ENCODE data around the gene PTPRN2. TPM values are rescaled to one million over a fixed set of nuclear protein-coding genes. Genes with fewer than 3 reads are reported as not detected.

PTPRN2 gene
- total and polyA plus RNA-seq, 9 of the 15 experiments (the other 6 are each of a cell fraction or from before 2014, with no cell fraction given), result not detected

DNA sequence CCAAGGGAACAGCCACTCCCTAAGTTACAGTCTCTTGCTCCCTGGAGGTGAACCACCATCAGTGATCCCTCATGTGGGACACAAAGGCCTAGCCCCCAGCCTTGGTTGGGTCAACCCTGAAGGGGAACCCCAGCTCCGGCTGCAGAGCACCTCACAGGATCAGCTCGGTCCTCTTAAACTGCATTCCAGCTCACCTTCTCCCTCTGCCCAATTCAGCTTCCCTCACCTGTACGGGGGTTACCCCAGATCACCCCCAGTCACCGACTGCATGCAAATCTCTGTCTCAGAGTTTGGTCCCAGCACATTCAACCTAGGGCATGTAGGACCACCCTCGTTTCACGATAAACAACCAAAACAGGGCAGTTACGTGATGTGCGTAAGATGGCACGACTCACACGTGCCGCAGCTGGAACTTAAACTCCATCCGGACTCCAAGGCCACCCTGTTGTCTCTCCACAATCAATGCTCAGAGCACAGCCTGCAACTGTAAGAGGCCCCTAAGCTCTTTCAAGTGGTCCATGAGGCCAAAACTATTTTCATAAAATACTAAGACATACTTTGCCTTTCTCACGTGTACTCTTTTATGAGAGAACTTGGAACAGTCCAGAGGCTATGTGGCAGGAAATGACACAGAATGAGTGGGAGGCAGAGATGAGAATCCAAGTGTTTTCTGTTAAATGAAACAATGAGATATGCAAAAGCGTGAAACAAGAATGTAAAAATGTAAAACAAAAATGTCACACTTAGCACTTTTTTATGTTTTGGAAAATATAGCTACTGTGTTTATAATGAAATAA, 285.2 kb downstream of the PTPRN2 start:
- no TSS peak for BruUV-seq (replicated peaks)
- H2AFZ ChIP-seq (ENCODE audit: low read depth, low read length), result no peak overlapping the region
- CTCF ChIA-PET (ENCODE audit: low intra/inter-chr PET ratio), result no interaction called here
- H3K4me2 ChIP-seq (ENCODE audit: insufficient read depth, low read length), result no peak overlapping the region
- H3K4me3 ChIP-seq, result no peak overlapping the region
- H3K9ac ChIP-seq (ENCODE audit: insufficient read depth in 1 of 2, low read depth in 2 of 2, low read length in 2 of 2), result no peak overlapping the region
- no peaks in the 10 kb centered on the region for H3K79me2 ChIP-seq (ENCODE audit: control insufficient read depth, insufficient read depth, low read length)
- in situ Hi-C loops (cut with MboI), result no loop called here
- POLR2A ChIA-PET, result interaction anchor here (0.6 to 1.0 kb wide), 2 partner anchors 16 to 23 kb away, joined by 4 read pairs; no protein-coding TSS in a partner anchor
- no peak for DNase-seq (ENCODE audit: extremely low read depth in 1 of 4, low spot score in 3 of 4)
- no peaks in the 10 kb centered on the region for H4K20me1 ChIP-seq (replicated peaks; ENCODE audit: control insufficient read depth, insufficient read depth, low read length)
- H3K9me3 ChIP-seq (replicated peaks; ENCODE audit: control insufficient read depth, insufficient read depth, low read depth, low read length), result no peaks in the 10 kb centered on the region
- peaks cover 3 to 27% of the 10 kb centered on the region in 2 experiments; a peak in 3 of 5 replicates for H3K27me3 ChIP-seq (ENCODE audit: control insufficient read depth in 2 of 2, insufficient read depth in 2 of 2, low read length in 2 of 2)
- intact Hi-C loops (cut with micrococcal nuclease), result no loop called here
- no peak for FAIRE-seq
- 2% methylated on average over 14 of the region's 14 CpGs for WGBS (ENCODE audit: insufficient coverage, low coverage, missing lambda C conversion rate)
- no peak overlapping the region for H3K27ac ChIP-seq (ENCODE audit: extremely low read depth, low read depth, low read length)
- H3K4me1 ChIP-seq (replicated peaks in 1 of 2; ENCODE audit: control insufficient read depth in 2 of 2, insufficient read depth in 2 of 2, low read length in 2 of 2), result no peaks in the 10 kb centered on the region
- H3K9me1 ChIP-seq (ENCODE audit: control insufficient read depth, insufficient read depth, low read length), result no peaks in the 10 kb centered on the region
- TF ChIP-seq ZNF316 (IDR thresholded peaks at IDR 0.05) (peak; percentile 43; the same call in 1 of the 2 replicates), HNRNPLL (IDR thresholded peaks at IDR 0.05; ENCODE audit: low read depth, low read length, poor library complexity, severe bottlenecking) (peak; percentile 20), CHCHD3 (CRISPR knock-in tag; IDR thresholded peaks at IDR 0.05) (no peak)
- H3K36me3 ChIP-seq (ENCODE audit: control insufficient read depth, insufficient read depth, low read length), result no peaks in the 10 kb centered on the region
- no peak for ATAC-seq

DNA sequence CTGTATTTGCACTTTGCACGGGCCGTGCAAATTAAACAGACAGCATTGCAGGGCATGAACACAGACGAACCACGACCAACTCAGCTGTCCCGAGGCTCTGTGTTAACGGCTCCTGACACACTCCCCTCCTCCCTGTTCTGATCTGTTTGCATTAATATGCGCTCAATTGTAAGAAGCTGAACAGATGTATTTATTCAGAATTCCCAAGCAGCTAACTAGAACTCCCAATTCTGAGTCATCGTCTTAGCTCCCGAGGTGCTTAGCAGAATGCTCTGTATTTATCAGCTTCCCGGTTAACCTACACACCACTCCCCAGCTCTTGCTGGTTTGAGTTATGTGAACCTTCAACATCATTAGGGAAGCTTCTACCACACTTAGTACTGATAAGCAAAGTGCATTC, 286.4 kb downstream of the PTPRN2 start:
- no TSS peak for BruUV-seq (replicated peaks)
- in situ Hi-C loops (cut with MboI), result no loop called here
- CTCF ChIA-PET (ENCODE audit: low intra/inter-chr PET ratio), result no interaction called here
- DNase-seq (ENCODE audit: extremely low read depth in 1 of 4, low spot score in 3 of 4) (no peak), ATAC-seq (no peak), FAIRE-seq (no peak)
- no peak overlapping the region for H3K9ac ChIP-seq (ENCODE audit: insufficient read depth in 1 of 2, low read depth in 2 of 2, low read length in 2 of 2)
- H3K79me2 ChIP-seq (ENCODE audit: control insufficient read depth, insufficient read depth, low read length), result no peaks in the 10 kb centered on the region
- intact Hi-C loops (cut with micrococcal nuclease), result no loop called here
- no peaks in the 10 kb centered on the region for H3K36me3 ChIP-seq (ENCODE audit: control insufficient read depth, insufficient read depth, low read length)
- no peaks in the 10 kb centered on the region for H3K9me3 ChIP-seq (replicated peaks; ENCODE audit: control insufficient read depth, insufficient read depth, low read depth, low read length)
- H4K20me1 ChIP-seq (replicated peaks; ENCODE audit: control insufficient read depth, insufficient read depth, low read length), result no peaks in the 10 kb centered on the region
- H3K9me1 ChIP-seq (ENCODE audit: control insufficient read depth, insufficient read depth, low read length), result no peaks in the 10 kb centered on the region
- H3K27me3 ChIP-seq (ENCODE audit: control insufficient read depth in 2 of 2, insufficient read depth in 2 of 2, low read length in 2 of 2), result peaks cover 3 to 39% of the 10 kb centered on the region in 2 experiments; a peak in 3 of 5 replicates
- no peaks in the 10 kb centered on the region for H3K4me1 ChIP-seq (replicated peaks in 1 of 2; ENCODE audit: control insufficient read depth in 2 of 2, insufficient read depth in 2 of 2, low read length in 2 of 2)
- H3K27ac ChIP-seq (ENCODE audit: extremely low read depth, low read depth, low read length), result no peak overlapping the region
- POLR2A ChIA-PET, result interaction anchor here (1.0 kb wide), 1 partner anchor 15 kb away, joined by 4 read pairs; no protein-coding TSS in a partner anchor
- WGBS (ENCODE audit: insufficient coverage, low coverage, missing lambda C conversion rate), result 0% methylated on average over 10 of the region's 10 CpGs
- no peak overlapping the region for H3K4me2 ChIP-seq (ENCODE audit: insufficient read depth, low read length)
- no peak overlapping the region for H2AFZ ChIP-seq (ENCODE audit: low read depth, low read length)
- H3K4me3 ChIP-seq, result no peak overlapping the region
- TF ChIP-seq EHMT2 (IDR thresholded peaks at IDR 0.05) (no peak), SUPT5H (IDR thresholded peaks at IDR 0.05) (no peak), FOXK1 (CRISPR knock-in tag; IDR thresholded peaks at IDR 0.05; ENCODE audit: borderline replicate concordance) (no peak), CREB3L1 (IDR thresholded peaks at IDR 0.05; ENCODE audit: borderline replicate concordance, low read depth) (no peak), FIP1L1 (IDR thresholded peaks at IDR 0.05; ENCODE audit: low read depth, low read length, poor library complexity, severe bottlenecking) (no peak)
- TF ChIP-seq, protein P1, sequence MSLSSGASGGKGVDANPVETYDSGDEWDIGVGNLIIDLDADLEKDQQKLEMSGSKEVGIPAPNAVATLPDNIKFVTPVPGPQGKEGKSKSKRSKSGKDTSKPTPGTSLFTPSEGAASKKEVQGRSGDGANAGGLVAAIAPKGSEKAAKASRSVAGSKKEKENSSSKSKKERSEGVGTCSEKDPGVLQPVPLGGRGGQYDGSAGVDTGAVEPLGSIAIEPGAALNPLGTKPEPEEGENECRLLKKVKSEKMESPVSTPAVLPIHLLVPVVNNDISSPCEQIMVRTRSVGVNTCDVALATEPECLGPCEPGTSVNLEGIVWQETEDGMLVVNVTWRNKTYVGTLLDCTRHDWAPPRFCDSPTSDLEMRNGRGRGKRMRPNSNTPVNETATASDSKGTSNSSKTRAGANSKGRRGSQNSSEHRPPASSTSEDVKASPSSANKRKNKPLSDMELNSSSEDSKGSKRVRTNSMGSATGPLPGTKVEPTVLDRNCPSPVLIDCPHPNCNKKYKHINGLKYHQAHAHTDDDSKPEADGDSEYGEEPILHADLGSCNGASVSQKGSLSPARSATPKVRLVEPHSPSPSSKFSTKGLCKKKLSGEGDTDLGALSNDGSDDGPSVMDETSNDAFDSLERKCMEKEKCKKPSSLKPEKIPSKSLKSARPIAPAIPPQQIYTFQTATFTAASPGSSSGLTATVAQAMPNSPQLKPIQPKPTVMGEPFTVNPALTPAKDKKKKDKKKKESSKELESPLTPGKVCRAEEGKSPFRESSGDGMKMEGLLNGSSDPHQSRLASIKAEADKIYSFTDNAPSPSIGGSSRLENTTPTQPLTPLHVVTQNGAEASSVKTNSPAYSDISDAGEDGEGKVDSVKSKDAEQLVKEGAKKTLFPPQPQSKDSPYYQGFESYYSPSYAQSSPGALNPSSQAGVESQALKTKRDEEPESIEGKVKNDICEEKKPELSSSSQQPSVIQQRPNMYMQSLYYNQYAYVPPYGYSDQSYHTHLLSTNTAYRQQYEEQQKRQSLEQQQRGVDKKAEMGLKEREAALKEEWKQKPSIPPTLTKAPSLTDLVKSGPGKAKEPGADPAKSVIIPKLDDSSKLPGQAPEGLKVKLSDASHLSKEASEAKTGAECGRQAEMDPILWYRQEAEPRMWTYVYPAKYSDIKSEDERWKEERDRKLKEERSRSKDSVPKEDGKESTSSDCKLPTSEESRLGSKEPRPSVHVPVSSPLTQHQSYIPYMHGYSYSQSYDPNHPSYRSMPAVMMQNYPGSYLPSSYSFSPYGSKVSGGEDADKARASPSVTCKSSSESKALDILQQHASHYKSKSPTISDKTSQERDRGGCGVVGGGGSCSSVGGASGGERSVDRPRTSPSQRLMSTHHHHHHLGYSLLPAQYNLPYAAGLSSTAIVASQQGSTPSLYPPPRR (CRISPR knock-in tag; IDR thresholded peaks at IDR 0.05; ENCODE audit: borderline replicate concordance), result no peak
